A204.1 (cell line): ENCODE results near the gene SIL1.
"Not testable (repeated sequence)": the region's sequence is repeated elsewhere in the genome, so short reads cannot be mapped to it uniquely, and the experiment has no call there.

Experiments used
- FAIRE-seq: peaks from 2 replicates; lab custom pipeline; 2012; peaks lifted over from hg19 to GRCh38; lab: Jason Lieb, UNC

The SIL1 gene

DNA sequence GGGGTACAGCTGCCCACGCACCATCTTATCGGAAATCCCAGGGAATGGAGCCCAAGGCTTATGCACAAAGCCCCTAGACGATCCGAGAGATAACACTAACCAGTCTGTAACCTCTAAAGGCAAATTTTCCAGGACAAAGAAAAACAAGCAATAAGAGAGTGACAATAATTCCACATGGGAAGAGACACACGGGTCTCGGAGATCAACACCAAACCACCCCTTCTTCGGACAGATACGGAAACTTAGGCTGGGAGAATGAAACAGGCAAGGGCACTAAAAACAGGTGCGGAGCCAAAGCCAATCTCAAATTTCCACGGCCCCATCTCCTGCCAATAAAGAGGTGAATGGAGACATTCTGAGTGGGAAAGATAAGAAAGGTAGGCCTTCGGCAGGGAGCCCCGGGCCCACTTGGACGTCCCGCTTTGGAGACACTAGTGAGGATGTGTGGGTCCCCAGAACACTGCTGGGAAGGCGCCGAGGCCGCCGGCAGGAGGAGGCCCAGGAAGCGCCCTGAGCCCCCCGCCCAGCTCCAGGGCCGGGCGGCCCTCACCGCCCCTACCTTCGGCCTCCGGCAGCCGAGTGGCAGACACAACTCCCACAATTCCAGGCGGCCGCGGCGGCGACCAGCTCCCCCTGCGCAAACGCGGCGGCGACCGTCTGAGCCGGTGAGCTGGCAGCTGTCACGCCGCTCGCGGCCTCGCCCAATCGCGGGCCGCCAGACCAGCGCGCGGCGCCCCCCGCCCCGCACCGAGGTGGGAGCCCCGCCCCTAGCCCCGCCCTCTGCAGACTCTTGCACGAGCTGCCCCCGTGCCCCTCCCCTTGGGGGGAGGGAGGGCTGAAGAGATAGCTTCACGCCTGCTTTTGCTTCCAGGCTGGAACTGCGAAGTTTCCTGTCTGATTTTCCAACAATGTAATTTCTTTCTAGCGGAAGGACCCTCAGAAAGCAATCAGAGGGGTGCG lies at the start of gene SIL1:
Gene SIL1, minus strand, starts transcription at position 659 of the 960 bp plus-strand sequence. CDS start 70,525 bp downstream, outside the sequence.
- FAIRE-seq, result no peak

GRCh38 chr5:139246394-139246793 lies 48.2 kb upstream of the SIL1 start:
- no peak for FAIRE-seq

DNA sequence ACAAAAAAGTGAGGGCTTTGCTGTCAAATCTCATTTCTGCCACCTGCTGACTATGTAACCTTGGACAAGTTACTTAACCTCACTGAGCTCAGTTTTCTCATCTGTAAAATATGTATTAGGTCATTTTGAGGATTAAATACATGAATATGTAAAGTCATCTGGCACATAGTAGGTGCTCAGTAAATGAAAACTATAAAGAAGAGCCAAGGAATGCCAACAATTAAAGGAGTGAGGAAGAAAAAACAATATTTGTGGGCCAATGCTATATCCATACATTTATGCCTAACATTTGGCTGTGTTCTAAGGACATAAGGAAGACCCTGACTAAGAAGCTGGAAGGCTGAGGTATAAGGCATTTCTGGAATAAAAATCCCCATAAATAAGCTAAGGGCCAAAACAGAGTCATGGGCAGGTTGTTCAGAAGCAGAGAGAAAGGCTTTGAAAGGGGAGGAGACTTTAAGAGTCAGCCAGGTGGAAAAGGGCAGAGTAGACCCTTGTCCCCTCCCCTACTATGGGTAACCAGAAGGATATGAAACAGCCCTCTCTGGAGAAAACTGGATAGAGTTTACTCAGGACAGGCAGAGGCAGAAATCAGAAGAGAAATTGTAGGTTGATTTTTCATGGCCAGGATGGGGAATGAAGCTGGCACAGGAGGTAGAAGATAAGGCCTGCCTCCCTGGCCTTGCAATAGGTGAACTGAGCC lies 47.6 kb upstream of the SIL1 start:
- FAIRE-seq, result no peak

GRCh38 chr5:139243425-139243970 lies 45.3 kb upstream of the SIL1 start:
- FAIRE-seq, result no peak

DNA sequence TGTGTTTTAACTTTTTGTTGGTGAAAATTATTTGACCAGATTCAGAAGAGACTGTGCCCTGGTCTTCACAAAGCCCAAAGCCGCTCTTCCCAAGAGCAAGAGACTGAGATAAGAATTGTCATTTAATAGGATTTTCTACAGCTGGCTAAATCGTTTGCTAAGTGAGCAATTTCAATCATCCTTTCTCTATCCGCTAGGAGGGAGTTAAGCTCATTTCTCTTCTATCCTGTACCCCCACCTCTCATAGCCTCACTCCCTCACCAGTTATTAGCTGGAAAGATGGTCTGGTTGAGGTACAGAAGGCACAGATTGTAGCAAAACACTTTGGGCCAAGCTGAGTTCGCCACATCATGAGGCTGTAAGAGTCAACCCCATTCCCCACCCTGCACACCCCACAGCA lies 43.0 kb upstream of the SIL1 start:
- FAIRE-seq, result no peak

DNA sequence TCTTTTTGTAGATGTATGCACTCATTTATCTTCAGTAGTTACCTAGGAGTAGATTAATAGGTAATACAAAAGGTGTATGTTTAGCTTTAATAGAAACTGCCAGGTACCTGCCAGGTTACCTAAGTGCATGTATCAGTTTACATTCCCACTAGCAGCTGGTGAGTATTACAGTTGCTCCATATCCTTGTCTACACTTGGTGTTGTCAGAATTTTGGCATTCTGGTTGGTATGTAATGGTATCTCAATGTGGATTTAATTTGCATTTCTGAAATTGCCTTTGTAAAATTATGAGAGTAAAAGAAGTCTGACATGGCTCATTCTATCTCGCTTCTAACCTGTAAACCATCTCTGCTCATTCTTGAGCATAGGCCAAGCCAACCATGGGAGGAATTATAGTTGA lies 38.3 kb upstream of the SIL1 start:
- no peak for FAIRE-seq

DNA sequence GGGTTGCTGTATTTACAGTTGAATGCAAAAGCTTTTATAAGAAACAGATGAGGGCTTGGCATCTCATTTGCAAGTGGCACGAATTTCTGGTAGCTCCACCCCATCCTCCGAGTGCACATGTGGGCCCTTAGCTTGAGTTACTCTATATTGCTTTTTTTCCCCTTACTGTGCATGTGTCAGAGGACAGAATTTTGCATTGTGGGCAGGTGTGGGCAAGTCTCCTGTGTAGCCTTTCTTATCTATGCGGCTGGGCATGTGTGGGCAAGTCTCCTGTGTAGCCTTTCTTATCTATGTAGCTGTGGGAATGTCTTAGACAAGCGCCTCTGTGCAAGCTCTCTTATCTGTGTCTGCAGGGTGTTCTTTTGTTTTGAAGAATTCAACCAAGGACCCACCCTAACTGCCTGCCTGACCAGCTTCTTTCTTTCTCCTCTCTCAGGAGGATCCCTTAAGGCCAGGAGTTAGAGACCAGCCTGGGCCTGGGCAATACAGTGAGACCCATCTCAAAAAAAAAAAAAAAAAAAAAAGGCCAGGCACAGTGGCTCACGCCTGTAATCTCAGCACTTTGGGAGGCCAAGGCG lies 34.1 kb upstream of the SIL1 start:
- FAIRE-seq, result no peak

DNA sequence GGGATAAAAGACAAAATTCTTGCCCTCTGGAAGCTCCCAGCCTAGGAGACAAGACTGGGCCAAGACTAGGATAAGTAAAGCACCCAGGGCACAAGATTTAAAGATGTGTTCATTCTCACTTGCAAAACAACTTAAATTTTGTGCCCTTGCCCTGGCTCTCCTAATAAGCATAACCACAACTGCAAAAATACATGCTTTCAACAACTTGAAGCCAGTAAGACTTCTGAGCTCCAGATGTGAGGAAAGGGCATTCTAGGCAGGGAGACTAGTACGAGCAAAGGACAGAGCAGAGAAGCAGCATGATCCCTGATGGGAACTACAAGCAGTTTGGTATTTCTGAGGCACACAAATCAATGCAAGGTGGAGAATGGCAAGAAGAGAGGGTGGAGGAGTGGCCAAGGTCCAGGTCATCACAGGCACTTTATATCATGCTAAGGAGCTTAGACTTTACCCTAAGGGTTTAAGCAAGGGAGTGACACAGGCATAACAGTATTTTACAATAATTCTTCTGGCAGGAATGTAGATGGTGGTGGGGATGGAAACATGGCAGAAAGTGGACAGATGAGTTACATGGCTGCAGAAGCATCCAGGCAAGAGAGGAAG lies 30.1 kb upstream of the SIL1 start:
- FAIRE-seq, result no peak

- no peak for FAIRE-seq
Measured at GRCh38 chr5:139226131-139226530, 28.0 kb upstream of the SIL1 start.

DNA sequence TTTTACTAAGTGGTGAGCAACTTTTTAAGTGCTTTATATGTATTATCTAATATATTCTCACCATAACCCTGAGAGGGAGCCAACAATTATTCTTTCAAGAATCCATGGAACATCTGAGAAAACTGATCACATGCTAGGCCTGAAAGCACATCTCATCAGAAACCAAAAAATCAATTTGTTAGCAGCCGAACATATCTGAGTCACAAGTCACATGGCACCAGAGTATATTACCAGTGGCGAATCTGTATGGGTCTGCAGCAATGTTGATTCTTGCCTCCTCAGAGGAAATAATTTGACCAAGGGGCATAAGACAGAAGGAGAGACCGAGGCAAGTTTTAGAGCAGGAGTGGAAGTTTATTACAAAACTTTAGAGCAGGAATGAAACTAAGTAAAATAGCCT lies 25.3 kb upstream of the SIL1 start:
- FAIRE-seq, result no peak

GRCh38 chr5:139222346-139222745 lies 24.2 kb upstream of the SIL1 start:
- FAIRE-seq, result no peak

DNA sequence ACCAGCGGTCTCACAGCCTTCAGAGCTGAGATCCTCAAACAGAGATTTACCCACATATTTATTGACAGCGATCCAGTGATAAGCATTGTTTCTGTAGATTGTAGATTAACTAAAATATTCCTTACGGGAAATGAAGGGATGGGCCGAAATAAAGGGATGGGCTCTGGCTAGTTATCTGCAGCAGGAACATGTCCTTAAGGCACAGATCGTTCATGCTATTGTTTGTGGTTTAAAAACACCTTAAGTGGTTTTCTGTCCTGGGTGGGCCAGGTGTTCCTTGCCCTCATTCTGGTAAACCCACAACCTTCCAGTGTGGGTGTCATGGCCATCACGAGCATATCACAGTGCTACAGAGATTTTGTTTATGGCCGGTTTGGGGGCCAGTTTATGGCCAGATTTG lies 19.9 kb upstream of the SIL1 start:
- not testable (repeated sequence) for FAIRE-seq

DNA sequence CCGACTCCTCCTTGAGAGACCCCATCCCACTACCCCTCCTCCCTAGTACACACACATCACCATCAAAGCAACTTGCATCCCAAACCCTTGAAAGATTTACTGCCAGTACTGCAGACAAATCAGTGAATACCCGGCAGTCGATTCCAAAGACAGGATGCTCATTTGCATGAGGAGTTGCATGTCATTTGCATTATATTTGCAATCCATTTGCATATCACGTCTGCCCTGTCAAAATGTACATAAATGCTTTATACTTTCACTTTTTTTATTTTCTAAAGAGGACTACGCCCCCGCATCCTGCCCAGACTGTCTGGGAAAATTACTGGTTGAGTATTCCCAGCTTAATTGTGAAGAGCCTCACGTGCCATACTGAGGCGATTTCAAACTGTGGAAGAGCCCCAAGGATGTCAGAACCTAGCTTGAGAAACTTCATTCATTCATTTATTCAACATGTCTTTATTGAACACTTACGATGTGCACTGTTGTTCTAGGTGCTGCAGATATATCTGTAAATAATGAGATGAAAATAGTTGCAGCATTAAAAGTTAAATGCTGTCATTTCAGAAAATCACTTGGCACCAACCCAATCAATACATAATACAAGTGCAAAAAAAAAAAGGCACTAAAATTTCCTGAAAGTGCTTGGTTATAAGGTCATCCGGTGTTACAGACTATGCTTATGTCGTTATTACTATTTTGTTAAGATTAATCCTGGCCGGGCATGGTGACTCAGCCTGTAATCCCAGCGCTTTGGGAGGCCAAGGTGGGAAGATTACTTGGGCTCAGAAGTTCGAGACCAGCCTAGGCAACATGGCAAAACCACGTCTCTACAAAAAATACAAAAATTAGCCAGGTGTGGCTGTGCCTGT lies 17.2 kb upstream of the SIL1 start:
- FAIRE-seq, result no peak

DNA sequence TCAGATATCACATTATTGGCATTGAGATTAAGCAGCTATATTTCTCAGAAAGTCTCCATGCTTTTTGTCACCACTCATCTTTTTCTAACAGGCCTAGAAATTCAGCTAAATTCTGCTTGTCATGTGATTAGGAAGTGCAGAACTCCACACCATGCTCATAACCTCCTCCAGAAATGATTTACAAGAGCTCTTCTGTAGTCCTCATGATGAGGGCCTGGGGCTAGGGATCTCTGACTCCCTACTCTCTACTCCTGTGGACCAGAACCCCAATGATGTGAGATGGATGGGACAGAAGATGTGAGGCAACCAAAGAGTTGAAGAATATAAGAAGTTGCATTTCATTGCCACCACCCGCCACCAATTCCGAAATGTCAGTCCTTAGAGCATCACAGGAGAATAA lies 16.5 kb upstream of the SIL1 start:
- FAIRE-seq, result no peak

- FAIRE-seq, result no peak
Measured at GRCh38 chr5:139212906-139213305, 14.7 kb upstream of the SIL1 start.

GRCh38 chr5:139212486-139212885 lies 14.3 kb upstream of the SIL1 start:
- no peak for FAIRE-seq

- FAIRE-seq, result no peak
Measured at GRCh38 chr5:139210585-139210984, 12.4 kb upstream of the SIL1 start.

GRCh38 chr5:139207297-139208000 lies 9.3 kb upstream of the SIL1 start:
- no peak for FAIRE-seq

DNA sequence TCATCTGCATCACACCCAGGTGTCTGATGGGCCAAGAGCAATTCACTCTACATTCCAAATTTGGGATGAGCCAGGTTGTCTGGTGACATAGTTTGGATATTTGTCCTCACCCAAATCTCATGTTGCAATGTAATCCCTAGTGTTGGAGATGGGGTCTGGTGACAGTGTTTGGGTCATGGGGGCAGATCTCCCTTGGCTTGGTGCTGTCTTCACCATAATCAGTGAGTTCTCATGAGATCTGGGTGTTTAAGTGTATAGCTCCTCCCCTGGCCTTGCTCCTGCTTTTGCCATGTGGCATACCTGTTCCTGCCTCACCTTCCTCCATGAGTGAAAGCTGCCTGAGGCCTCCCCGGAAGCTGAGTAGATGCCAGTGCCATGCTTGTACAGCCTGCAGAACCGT lies 7.4 kb upstream of the SIL1 start:
- FAIRE-seq, result no peak

DNA sequence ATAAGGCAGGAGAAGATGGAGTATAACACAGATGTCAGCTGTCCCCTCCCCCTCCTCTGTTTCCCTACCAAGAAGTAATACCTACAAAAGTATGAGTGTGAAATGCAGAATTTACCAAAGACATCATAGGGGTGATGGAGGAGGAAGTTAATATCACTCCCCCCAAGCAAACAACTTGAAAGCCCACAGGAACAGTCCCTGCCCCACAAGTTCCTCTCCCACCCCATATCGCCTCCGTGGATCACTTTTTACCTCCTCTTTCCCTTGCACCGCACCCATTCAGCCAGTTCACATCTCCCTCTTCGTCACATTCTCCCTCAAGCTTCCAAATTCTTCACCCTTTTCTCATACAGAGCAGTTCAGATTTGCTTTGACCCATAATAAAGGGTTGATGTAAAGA lies 7.0 kb upstream of the SIL1 start:
- no peak for FAIRE-seq

- no peak for FAIRE-seq
Measured at GRCh38 chr5:139204196-139204595, 6.0 kb upstream of the SIL1 start.
